Aorta (tissue), 5 donors: ENCODE measurements around the gene INPP4A. TPM values are rescaled to one million over a fixed set of nuclear protein-coding genes. Genes with fewer than 3 reads are reported as not detected.
A peak's percentile ranks its signal among the peaks of the same experiment; 100 is the strongest.

Experiments used
- ATAC-seq: fragments of 200-7000 bp; cut with Tn5 transposase; one replicate; pipeline ENCODE4 v1.9.1; 2022; ENCODE audit warnings: moderate library complexity; ENCODE audit not compliant: low FRiP score
- DNase-seq, 2 donors: peaks; one replicate each; pipeline ENCODE4 v3.0.0-alpha.2; 2020
- H3K27ac ChIP-seq, 2 donors: one replicate each; pipeline ENCODE4 v1.5.1; 2013; ENCODE audit warnings: low read length in 2 of 2, mild to moderate bottlenecking in 2 of 2, moderate library complexity in 2 of 2, control low read depth in 1 of 2, inconsistent platforms in 1 of 2, low read depth in 1 of 2
- H3K27me3 ChIP-seq, 2 donors: one replicate each; pipeline ENCODE4 v1.6.1; 2013; ENCODE audit warnings: control low read depth in 1 of 2, low read length in 1 of 2, mild to moderate bottlenecking in 1 of 2, moderate library complexity in 1 of 2; ENCODE audit not compliant: insufficient read depth in 2 of 2, control insufficient read depth in 1 of 2
- H3K36me3 ChIP-seq, 2 donors: one replicate each; pipeline ENCODE4 v1.6.1; 2013; ENCODE audit warnings: control low read depth in 1 of 2, low read length in 1 of 2, mild to moderate bottlenecking in 1 of 2; ENCODE audit not compliant: insufficient read depth in 2 of 2, control insufficient read depth in 1 of 2
- H3K4me1 ChIP-seq, 2 donors: one replicate each; pipeline ENCODE4 v1.6.1; 2013; ENCODE audit warnings: low read length in 2 of 2, control low read depth in 1 of 2, mild to moderate bottlenecking in 1 of 2, moderate library complexity in 1 of 2; ENCODE audit not compliant: insufficient read depth in 2 of 2, control insufficient read depth in 1 of 2
- H3K4me3 ChIP-seq, 2 donors: one replicate each; pipeline ENCODE4 v1.5.1; 2013; ENCODE audit warnings: low read length in 2 of 2, control low read depth in 1 of 2, mild to moderate bottlenecking in 1 of 2
- H3K9me3 ChIP-seq: one replicate; pipeline ENCODE4 v1.6.1; 2013; ENCODE audit warnings: mild to moderate bottlenecking, low read length; ENCODE audit not compliant: control insufficient read depth
- WGBS, 2 donors: extraction: QIAGEN DNeasy Blood & Tissue Kit; methylation state at CpG; one replicate each; pipeline ENCODE4 v1.1.7; 2013; 5-methylcytosine and 5-hydroxymethylcytosine counted together
- intact Hi-C, 2 donors: fragments of 100-400 bp; cut with DNase I; formaldehyde crosslinking; loops; one replicate each; pipeline versions ENCODE4 v1.14.2 to v1.15.0; 2022
- polyA plus RNA-seq, 2 donors: library from polyadenylated mRNA; stranded (reverse); fragments of 200-250 nt; gene quantifications; one replicate each; pipeline ENCODE4 v1.2.3, GENCODE V29; 2013
- total RNA-seq, 2 donors: library from RNA; stranded (reverse); fragmentation: NEBNext Ultra II Directional; extraction: Animal tissue kit (Norgen Biotek cat#: 25700); gene quantifications; one replicate each; pipeline ENCODE4 v1.2.1, GENCODE V29; 2021
- donor health status: healthy with polysubstance abuse.
- donor health status: Bipolar disorder and iron deficiency.
- donor health status: DM: no; HTN: no; CAD: no.
- donor health status: DM: no; HTN: no; CAD: no.
- donor health status: DM: yes; HTN: yes; CAD: no.

Gene INPP4A
- total and polyA plus RNA-seq, 4 donors, result 2.9 to 43.4 (median 21.4) TPM

- H3K36me3 ChIP-seq, result no peaks in the 10 kb centered on the region
- 87 to 91% methylated on average over 4 of the region's 4 CpGs for WGBS, 2 donors
- no peak for ATAC-seq
- intact Hi-C loops, result no loop called here
- H3K27me3 ChIP-seq, result no peaks in the 10 kb centered on the region
- no peaks in the 10 kb centered on the region for H3K9me3 ChIP-seq
- no peak overlapping the region for H3K27ac ChIP-seq
- H3K4me1 ChIP-seq, result no peaks in the 10 kb centered on the region
- no peak for DNase-seq
- no peak overlapping the region for H3K4me3 ChIP-seq
Measured at GRCh38 chr2:98488252-98488651, 43.6 kb downstream of the INPP4A start.

- Histone ChIP-seq H3K27me3 (no peaks in the 10 kb centered on the region), H3K36me3 (no peaks in the 10 kb centered on the region), H3K27ac (no peak overlapping the region), H3K9me3 (no peaks in the 10 kb centered on the region), H3K4me3 (no peak overlapping the region), H3K4me1 (no peaks in the 10 kb centered on the region)
- 93 to 97% methylated on average over 3 of the region's 3 CpGs for WGBS, 2 donors
- DNase-seq (no peak), ATAC-seq (no peak)
- intact Hi-C loops, result no loop called here
Measured at GRCh38 chr2:98489486-98489885, 44.8 kb downstream of the INPP4A start.

- DNase-seq (no peak), ATAC-seq (no peak)
- Histone ChIP-seq H3K27ac (no peak overlapping the region), H3K27me3 (no peaks in the 10 kb centered on the region), H3K4me1 (no peaks in the 10 kb centered on the region), H3K36me3 (no peaks in the 10 kb centered on the region), H3K9me3 (no peaks in the 10 kb centered on the region), H3K4me3 (no peak overlapping the region)
- intact Hi-C loops, result no loop called here
- WGBS, 2 donors, result 92 to 94% methylated on average over 14 of the region's 14 CpGs
Measured at GRCh38 chr2:98489971-98490962, 45.6 kb downstream of the INPP4A start.

GRCh38 chr2:98492441-98492840 is 47.8 kb downstream of the INPP4A start:
- ATAC-seq (peak; percentile 30), DNase-seq (no peak)
- Histone ChIP-seq H3K27me3 (no peaks in the 10 kb centered on the region), H3K4me1 (no peaks in the 10 kb centered on the region), H3K27ac (no peak overlapping the region), H3K4me3 (no peak overlapping the region), H3K36me3 (no peaks in the 10 kb centered on the region), H3K9me3 (no peaks in the 10 kb centered on the region)
- WGBS, 2 donors, result 67 to 68% methylated on average over 3 of the region's 3 CpGs
- intact Hi-C loops, result no loop called here

GRCh38 chr2:98494699-98495098 is 50.0 kb downstream of the INPP4A start:
- ATAC-seq (no peak), DNase-seq (no peak)
- H3K27me3 ChIP-seq, result no peaks in the 10 kb centered on the region
- no peak overlapping the region for H3K4me3 ChIP-seq
- no peaks in the 10 kb centered on the region for H3K36me3 ChIP-seq
- no peaks in the 10 kb centered on the region for H3K9me3 ChIP-seq
- no peaks in the 10 kb centered on the region for H3K4me1 ChIP-seq
- intact Hi-C loops, result no loop called here
- H3K27ac ChIP-seq, result no peak overlapping the region

GRCh38 chr2:98496750-98497493 is 52.3 kb downstream of the INPP4A start:
- Histone ChIP-seq H3K27ac (no peak overlapping the region), H3K36me3 (no peaks in the 10 kb centered on the region), H3K9me3 (no peaks in the 10 kb centered on the region), H3K4me1 (no peaks in the 10 kb centered on the region), H3K4me3 (no peak overlapping the region), H3K27me3 (no peaks in the 10 kb centered on the region)
- WGBS, 2 donors, result 98 to 100% methylated on average over 4 of the region's 4 CpGs
- intact Hi-C loops, result no loop called here
- ATAC-seq (no peak), DNase-seq (no peak)

GRCh38 chr2:98498703-98499440 is 54.2 kb downstream of the INPP4A start:
- intact Hi-C loops, result no loop called here

GRCh38 chr2:98500561-98500960 is 55.9 kb downstream of the INPP4A start:
- Histone ChIP-seq H3K4me1 (peaks cover 0 to 14% of the 10 kb centered on the region in 2 donors), H3K9me3 (no peaks in the 10 kb centered on the region), H3K27me3 (no peaks in the 10 kb centered on the region), H3K27ac (no peak overlapping the region), H3K4me3 (no peak overlapping the region), H3K36me3 (no peaks in the 10 kb centered on the region)
- 100% methylated on average over 1 of the region's 1 CpG for WGBS, 2 donors
- DNase-seq (no peak), ATAC-seq (no peak)
- intact Hi-C loops, result no loop called here

More at GRCh38 chr2:98498703-98499440, 54.2 kb downstream of the INPP4A start:
- ATAC-seq (no peak), DNase-seq (no peak)
- H3K4me3 ChIP-seq, result no peak overlapping the region
- WGBS, 2 donors, result 44 to 51% methylated on average over 4 of the region's 4 CpGs
- no peaks in the 10 kb centered on the region for H3K36me3 ChIP-seq
- H3K4me1 ChIP-seq, result peaks cover 0 to 4% of the 10 kb centered on the region in 2 donors
- no peaks in the 10 kb centered on the region for H3K9me3 ChIP-seq
- no peaks in the 10 kb centered on the region for H3K27me3 ChIP-seq
- H3K27ac ChIP-seq, result no peak overlapping the region
